ENCODE results near the gene PSMB2.

The PSMB2 gene

GRCh38 chr1:35574655-35575415 is 66.5 kb downstream of the PSMB2 start:
- no peaks in the 10 kb centered on the region for H3K36me3 ChIP-seq
- H3K4me3 ChIP-seq: no peak overlapping the region
- H3K9ac ChIP-seq: no peak overlapping the region
- peaks cover 72% of the 10 kb centered on the region for H3K4me1 ChIP-seq
- 0 out of 2 replicates have a peak, but pooled peaks cover 8% of the 10 kb centered on the region for H4K20me1 ChIP-seq
- peaks cover 66% of the 10 kb centered on the region for H3K27me3 ChIP-seq
- peaks cover 5% of the 10 kb centered on the region; the same call in 1 of the 2 replicates for H3K9me3 ChIP-seq
- H3K27ac ChIP-seq: no peak overlapping the region
- TF ChIP-seq Cebpa-rat (IDR thresholded peaks at IDR 0.05): no peak
- peak overlapping the region; percentile 100 for H3K4me2 ChIP-seq

DNA sequence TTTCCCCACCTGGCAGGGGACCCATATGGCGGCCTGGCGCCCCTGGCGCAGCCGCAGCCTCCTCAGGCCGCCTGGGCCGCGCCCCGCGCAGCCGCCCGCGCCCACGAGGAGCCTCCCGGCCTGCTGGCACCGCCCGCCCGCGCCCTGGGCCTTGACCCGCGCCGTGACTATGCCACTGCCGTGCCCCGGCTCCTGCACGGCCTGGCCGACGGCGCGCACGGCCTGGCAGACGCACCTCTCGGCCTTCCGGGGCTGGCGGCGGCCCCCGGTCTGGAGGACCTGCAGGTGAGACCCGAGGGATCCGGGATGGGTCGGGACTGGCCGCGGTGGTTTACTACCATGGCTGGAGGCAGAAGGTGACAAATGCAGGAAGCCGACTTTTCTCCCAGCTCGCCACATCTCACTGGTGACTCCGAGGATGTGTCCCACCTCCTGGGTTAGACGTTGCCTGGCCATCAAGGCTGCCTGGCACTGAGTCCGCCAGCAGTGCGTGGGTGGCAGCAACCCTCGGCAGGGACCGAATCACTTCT is 67.1 kb downstream of the PSMB2 start:
- TF ChIP-seq Cebpa-rat (IDR thresholded peaks at IDR 0.05): no peak
- Histone ChIP-seq H3K27ac (no peak overlapping the region), H3K4me1 (peaks cover 67% of the 10 kb centered on the region), H3K36me3 (no peaks in the 10 kb centered on the region), H3K9me3 (peaks cover 5% of the 10 kb centered on the region; the same call in 1 of the 2 replicates), H3K9ac (no peak overlapping the region), H3K4me2 (0 out of 2 replicates have a peak overlapping the region, but pooled peaks have one; percentile 78), H3K4me3 (no peak overlapping the region), H3K27me3 (peaks cover 66% of the 10 kb centered on the region), H4K20me1 (0 out of 2 replicates have a peak, but pooled peaks cover 8% of the 10 kb centered on the region)

DNA sequence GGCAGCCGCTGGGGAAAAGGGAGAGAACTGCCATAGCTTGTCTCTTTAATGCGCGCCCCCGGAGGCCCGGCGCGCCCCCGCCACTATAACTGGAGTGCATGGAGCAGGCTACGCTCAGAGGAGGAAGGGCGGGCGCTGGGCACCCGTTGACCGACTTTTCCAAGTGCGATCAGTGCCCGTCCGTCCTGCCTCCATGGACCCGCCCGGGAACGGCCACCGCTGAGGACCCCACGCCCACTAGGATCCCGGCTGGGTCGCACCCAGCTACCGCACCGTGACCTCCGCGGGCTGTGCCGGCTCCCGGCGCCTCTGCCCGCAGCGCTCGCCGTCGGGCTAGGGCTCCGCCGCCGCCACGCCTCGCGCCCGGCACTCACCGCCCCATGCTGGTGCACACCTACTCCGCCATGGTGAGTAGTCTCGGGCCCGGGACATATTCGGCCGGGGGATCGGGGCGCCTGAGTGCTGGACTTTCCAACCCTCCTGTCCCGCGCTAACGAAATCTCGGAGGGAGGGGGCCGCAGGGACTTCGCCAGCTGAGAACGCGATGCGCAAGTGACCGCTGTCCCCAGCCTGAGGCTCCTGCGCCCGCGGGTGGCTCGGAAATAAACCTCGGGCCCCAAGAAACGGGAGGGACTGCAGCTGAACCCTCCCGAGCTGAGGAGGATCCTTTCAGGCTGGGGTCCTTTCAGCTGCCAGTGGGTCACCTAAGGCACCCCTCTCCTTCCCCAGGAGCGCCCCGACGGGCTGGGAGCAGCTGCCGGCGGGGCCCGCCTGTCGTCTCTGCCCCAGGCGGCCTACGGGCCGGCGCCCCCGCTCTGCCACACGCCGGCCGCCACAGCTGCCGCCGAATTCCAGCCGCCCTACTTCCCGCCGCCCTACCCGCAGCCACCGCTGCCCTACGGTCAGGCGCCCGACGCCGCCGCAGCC is 67.9 kb downstream of the PSMB2 start, which contains the start of gene TFAP2E:
Gene TFAP2E, plus strand, starts transcription at position 117 of the 927 bp plus-strand sequence. Its CDS starts 264 bp downstream, at position 381.
- Histone ChIP-seq H3K4me3 (peak within 1 kb of the TSS; percentile 48), H3K27ac (no peak within 1 kb of the TSS), H3K27me3 (peaks cover 66% of the 10 kb centered on the region), H3K9ac (no peak within 1 kb of the TSS), H4K20me1 (0 out of 2 replicates have a peak, but pooled peaks cover 8% of the 10 kb centered on the region), H3K4me1 (peaks cover 63% of the 10 kb centered on the region), H3K9me3 (peaks cover 5% of the 10 kb centered on the region; the same call in 1 of the 2 replicates), H3K36me3 (no peaks in the 10 kb centered on the region), H3K4me2 (peak within 1 kb of the TSS; percentile 78)
- TF ChIP-seq Cebpa-rat (IDR thresholded peaks at IDR 0.05): no peak

- 0 out of 2 replicates have a peak, but pooled peaks cover 8% of the 10 kb centered on the region for H4K20me1 ChIP-seq
- H3K9me3 ChIP-seq: peaks cover 5% of the 10 kb centered on the region; the same call in 1 of the 2 replicates
- no peak overlapping the region for H3K27ac ChIP-seq
- peaks cover 66% of the 10 kb centered on the region for H3K27me3 ChIP-seq
- 0 out of 2 replicates have a peak overlapping the region, but pooled peaks have one; percentile 78 for H3K4me2 ChIP-seq
- no peak overlapping the region for H3K9ac ChIP-seq
- H3K4me1 ChIP-seq: peaks cover 51% of the 10 kb centered on the region
- TF ChIP-seq Cebpa-rat (IDR thresholded peaks at IDR 0.05): no peak
- no peak overlapping the region for H3K4me3 ChIP-seq
- H3K36me3 ChIP-seq: no peaks in the 10 kb centered on the region
Measured at GRCh38 chr1:35572296-35572695, 69.0 kb downstream of the PSMB2 start.

- H3K27me3 ChIP-seq: peaks cover 57% of the 10 kb centered on the region
Measured at GRCh38 chr1:35571263-35571662, 70.1 kb downstream of the PSMB2 start.

DNA sequence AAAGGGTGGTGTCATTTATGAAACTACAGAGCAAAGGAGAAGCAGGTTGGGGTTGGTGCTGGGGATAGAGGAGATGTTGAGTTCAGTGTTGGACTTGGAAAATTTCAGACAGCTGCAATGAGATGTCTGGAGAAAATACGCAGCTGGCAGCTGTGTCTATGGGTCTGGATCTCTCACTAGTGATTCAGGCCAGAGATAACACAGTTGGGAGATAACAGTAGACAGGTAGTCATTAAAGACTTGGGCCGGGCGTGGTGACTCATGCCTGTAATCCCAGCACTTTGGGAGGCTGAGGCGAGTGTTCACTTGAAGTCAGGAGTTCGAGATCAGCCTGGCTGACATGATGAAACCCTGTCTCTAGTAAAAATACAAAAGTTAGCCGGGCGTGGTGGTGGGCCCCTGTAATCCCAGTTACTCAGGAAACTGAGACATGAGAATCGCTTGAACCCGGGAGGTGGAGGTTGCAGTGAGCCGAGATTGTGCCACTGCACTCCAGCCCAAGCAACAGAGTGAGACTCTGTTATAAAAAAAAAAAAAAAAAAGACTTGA is 70.7 kb downstream of the PSMB2 start:
- Histone ChIP-seq H3K27me3 (peaks cover 52% of the 10 kb centered on the region), H3K36me3 (peaks cover 11% of the 10 kb centered on the region; the same call in 1 of the 2 replicates)

More at GRCh38 chr1:35571263-35571662, 70.1 kb downstream of the PSMB2 start:
- Histone ChIP-seq H3K9me3 (peaks cover 5% of the 10 kb centered on the region; the same call in 1 of the 2 replicates), H3K4me3 (no peak overlapping the region), H3K4me1 (peaks cover 41% of the 10 kb centered on the region), H4K20me1 (0 out of 2 replicates have a peak, but pooled peaks cover 8% of the 10 kb centered on the region), H3K9ac (no peak overlapping the region), H3K4me2 (peak overlapping the region; percentile 56), H3K36me3 (peaks cover 6% of the 10 kb centered on the region; the same call in 1 of the 2 replicates), H3K27ac (no peak overlapping the region)
- no peak for TF ChIP-seq Cebpa-rat (IDR thresholded peaks at IDR 0.05)

GRCh38 chr1:35569936-35570335 is 71.4 kb downstream of the PSMB2 start:
- peaks cover 27% of the 10 kb centered on the region for H3K4me1 ChIP-seq
- no peak overlapping the region for H3K4me3 ChIP-seq
- no peak overlapping the region for H3K27ac ChIP-seq
- H3K9me3 ChIP-seq: peaks cover 5% of the 10 kb centered on the region; the same call in 1 of the 2 replicates
- H4K20me1 ChIP-seq: peaks cover 13% of the 10 kb centered on the region; the same call in 1 of the 2 replicates
- no peak for TF ChIP-seq Cebpa-rat (IDR thresholded peaks at IDR 0.05)
- H3K4me2 ChIP-seq: no peak overlapping the region
- H3K27me3 ChIP-seq: peaks cover 46% of the 10 kb centered on the region
- H3K36me3 ChIP-seq: peaks cover 15% of the 10 kb centered on the region; the same call in 1 of the 2 replicates
- H3K9ac ChIP-seq: no peak overlapping the region

More for the DNA sequence above, 70.7 kb downstream of the PSMB2 start:
- H4K20me1 ChIP-seq: 0 out of 2 replicates have a peak, but pooled peaks cover 8% of the 10 kb centered on the region
- no peak overlapping the region for H3K4me3 ChIP-seq
- no peak for TF ChIP-seq Cebpa-rat (IDR thresholded peaks at IDR 0.05)
- peaks cover 35% of the 10 kb centered on the region for H3K4me1 ChIP-seq
- peaks cover 5% of the 10 kb centered on the region; the same call in 1 of the 2 replicates for H3K9me3 ChIP-seq
- H3K9ac ChIP-seq: no peak overlapping the region
- no peak overlapping the region for H3K27ac ChIP-seq
- H3K4me2 ChIP-seq: peak overlapping the region; percentile 56; the same call in 1 of the 2 replicates

- Histone ChIP-seq H3K9me3 (peaks cover 3% of the 10 kb centered on the region; the same call in 1 of the 2 replicates), H3K4me2 (no peak overlapping the region), H3K27ac (no peak overlapping the region), H3K36me3 (peaks cover 23% of the 10 kb centered on the region; the same call in 1 of the 2 replicates), H4K20me1 (peaks cover 14% of the 10 kb centered on the region; the same call in 1 of the 2 replicates), H3K4me1 (peaks cover 25% of the 10 kb centered on the region), H3K4me3 (no peak overlapping the region), H3K27me3 (peaks cover 36% of the 10 kb centered on the region), H3K9ac (no peak overlapping the region)
- no peak for TF ChIP-seq Cebpa-rat (IDR thresholded peaks at IDR 0.05)
Measured at GRCh38 chr1:35568975-35569395, 72.3 kb downstream of the PSMB2 start.
